H1 (cell line): ENCODE data around the gene UPF2. TPM values are rescaled to one million over a fixed set of nuclear protein-coding genes. Genes with fewer than 3 reads are reported as not detected.

Experiments used
- CTCF ChIA-PET: fragments of 300-600 bp; sonication (Branson Sonifier 250); formaldehyde crosslinking; loops from one replicate; lab custom pipeline; 2021; ENCODE audit not compliant: partially characterized antibody; lab: Charles Lee
- POLR2A ChIA-PET: fragments of 300-600 bp; sonication (Branson Sonifier 250); formaldehyde crosslinking; loops from one replicate; lab custom pipeline; 2021; ENCODE audit warnings: inconsistent platforms; ENCODE audit not compliant: partially characterized antibody; lab: Charles Lee
- DNase-seq, 2 experiments: peaks; one replicate each; pipeline versions ENCODE4 v3.0.0 to v3.0.0-alpha.2; 2010 to 2022; ENCODE audit warnings: low spot score in 2 of 2, low read depth in 1 of 2, mixed read lengths in 1 of 2
- FAIRE-seq: peaks from 2 replicates; lab custom pipeline; 2011; peaks lifted over from hg19 to GRCh38; lab: Jason Lieb, UNC
- H2AFZ ChIP-seq: 2 replicates; pipeline ENCODE4 v1.8.1; 2012; ENCODE audit warnings: low read length, inconsistent platforms
- H2AK5ac ChIP-seq: 2 replicates; pipeline ENCODE4 v1.6.1; 2013; ENCODE audit warnings: low read depth, low read length
- H2BK120ac ChIP-seq: replicated peaks from 2 replicates; pipeline ENCODE3; 2013; ENCODE audit warnings: low read depth, low read length, inconsistent platforms
- H2BK12ac ChIP-seq: 2 replicates; pipeline ENCODE4 v1.6.1; 2013; ENCODE audit warnings: low read depth, low read length
- H2BK15ac ChIP-seq: 2 replicates; pipeline ENCODE4 v1.6.1; 2013; ENCODE audit warnings: low read length
- H2BK20ac ChIP-seq: 2 replicates; pipeline ENCODE4 v1.6.1; 2013; ENCODE audit warnings: low read length
- H2BK5ac ChIP-seq: 2 replicates; pipeline ENCODE4 v1.6.1; 2013; ENCODE audit warnings: low read depth, low read length
- H3K14ac ChIP-seq: 2 replicates; pipeline ENCODE4 v1.6.1; 2013; ENCODE audit warnings: inconsistent platforms; ENCODE audit not compliant: insufficient read length
- H3K18ac ChIP-seq: 2 replicates; pipeline ENCODE4 v1.6.1; 2013; ENCODE audit warnings: low read length; ENCODE audit errors: extremely low read depth
- H3K23ac ChIP-seq: 2 replicates; pipeline ENCODE4 v1.6.1; 2013; ENCODE audit warnings: inconsistent platforms; ENCODE audit not compliant: insufficient read length
- H3K23me2 ChIP-seq: 2 replicates; pipeline ENCODE4 v1.6.1; 2013; ENCODE audit warnings: low read depth, low read length
- H3K27ac ChIP-seq: 2 replicates; pipeline ENCODE4 v1.6.1; 2011; ENCODE audit warnings: low read depth, low read length, inconsistent platforms
- H3K27me3 ChIP-seq, 4 experiments: replicated peaks in 1 of 4; 1 replicate in 1 of 4; 2 replicates in 3 of 4; pipeline versions ENCODE4 v1.6.1 to v1.8.1; 2011 to 2013; ENCODE audit warnings: low read length in 3 of 4, mild to moderate bottlenecking in 3 of 4, inconsistent platforms in 2 of 4, mixed read lengths in 2 of 4, moderate library complexity in 1 of 4; ENCODE audit not compliant: control insufficient read depth in 3 of 4, insufficient read depth in 3 of 4; ENCODE audit errors: extremely low read depth in 1 of 4
- H3K36me3 ChIP-seq, 4 experiments: 2 replicates each; pipeline versions ENCODE4 v1.6.1 to v1.8.1; 2011 to 2013; ENCODE audit warnings: mild to moderate bottlenecking in 4 of 4, low read length in 3 of 4, moderate library complexity in 2 of 4, control low read depth in 1 of 4, inconsistent platforms in 1 of 4; ENCODE audit not compliant: insufficient read depth in 4 of 4, control insufficient read depth in 2 of 4
- H3K4ac ChIP-seq: replicated peaks from 2 replicates; pipeline ENCODE3; 2013; ENCODE audit warnings: low read length, low read depth, mixed read lengths, inconsistent platforms; ENCODE audit not compliant: insufficient read length
- H3K4me1 ChIP-seq, 4 experiments: replicated peaks in 1 of 4; 1 replicate in 1 of 4; 2 replicates in 3 of 4; pipeline versions ENCODE4 v1.6.1 to v1.8.1; 2011 to 2013; ENCODE audit warnings: low read length in 3 of 4, inconsistent platforms in 2 of 4, mixed read lengths in 1 of 4; ENCODE audit not compliant: insufficient read depth in 4 of 4, control insufficient read depth in 3 of 4
- H3K4me2 ChIP-seq, 2 experiments: 2 replicates each; pipeline versions ENCODE4 v1.6.1 to v1.8.1; 2011 to 2013; ENCODE audit warnings: low read depth in 2 of 2, low read length in 2 of 2, control low read depth in 1 of 2, inconsistent platforms in 1 of 2, mild to moderate bottlenecking in 1 of 2; ENCODE audit not compliant: insufficient read depth in 1 of 2
- H3K4me3 ChIP-seq, 4 experiments: fragments of 200-600, 300-600 bp in 1 of 4; sonication (generic), shearing (Covaris generic), sonication (Bioruptor Twin) in 1 of 4; 2 replicates each; pipeline versions ENCODE4 v1.5.1 to v1.8.1; 2011 to 2016; ENCODE audit warnings: low read length in 4 of 4, low read depth in 3 of 4, control low read depth in 2 of 4, inconsistent platforms in 2 of 4, mild to moderate bottlenecking in 2 of 4, mixed read lengths in 1 of 4, moderate library complexity in 1 of 4; ENCODE audit not compliant: insufficient read depth in 2 of 4; ENCODE audit errors: extremely low read depth in 1 of 4
- H3K56ac ChIP-seq: replicated peaks from 2 replicates; pipeline ENCODE3; 2013; ENCODE audit warnings: low read depth, mild to moderate bottlenecking, mixed read lengths, low read length, inconsistent platforms; ENCODE audit not compliant: insufficient read length
- H3K79me1 ChIP-seq: 2 replicates; pipeline ENCODE4 v1.6.1; 2013; ENCODE audit warnings: low read depth, low read length, control low read depth
- H3K79me2 ChIP-seq, 2 experiments: 2 replicates each; pipeline versions ENCODE4 v1.6.1 to v1.8.1; 2012 to 2013; ENCODE audit warnings: low read length in 2 of 2, mild to moderate bottlenecking in 2 of 2, inconsistent platforms in 1 of 2; ENCODE audit not compliant: insufficient read depth in 2 of 2, control insufficient read depth in 1 of 2
- H3K9ac ChIP-seq, 4 experiments: replicated peaks in 1 of 4; 1 replicate in 1 of 4; 2 replicates in 3 of 4; pipeline versions ENCODE4 v1.6.1 to v1.8.1; 2011 to 2013; ENCODE audit warnings: low read depth in 3 of 4, low read length in 3 of 4, control low read depth in 2 of 4, mild to moderate bottlenecking in 2 of 4, moderate library complexity in 2 of 4, inconsistent platforms in 1 of 4; ENCODE audit errors: extremely low read depth in 1 of 4
- H3K9me3 ChIP-seq, 2 experiments: 2 replicates each; pipeline versions ENCODE4 v1.6.1 to v1.8.1; 2012 to 2013; ENCODE audit warnings: mild to moderate bottlenecking in 2 of 2, moderate library complexity in 2 of 2, control low read depth in 1 of 2, inconsistent platforms in 1 of 2, low read depth in 1 of 2, low read length in 1 of 2, mixed read lengths in 1 of 2; ENCODE audit not compliant: insufficient read depth in 2 of 2
- H4K20me1 ChIP-seq, 2 experiments: replicated peaks in 1 of 2; 2 replicates each; pipeline versions ENCODE3 to v1.8.1; 2011 to 2013; ENCODE audit warnings: inconsistent platforms in 2 of 2, low read length in 2 of 2, mild to moderate bottlenecking in 1 of 2; ENCODE audit not compliant: insufficient read depth in 2 of 2, control insufficient read depth in 1 of 2
- H4K5ac ChIP-seq: 2 replicates; pipeline ENCODE4 v1.6.1; 2013; ENCODE audit warnings: low read length, low read depth, mixed read lengths, inconsistent platforms; ENCODE audit not compliant: insufficient read length
- H4K8ac ChIP-seq: 2 replicates; pipeline ENCODE4 v1.8.0; 2013; ENCODE audit warnings: mild to moderate bottlenecking, moderate library complexity, low read length, inconsistent platforms; ENCODE audit not compliant: insufficient read depth; ENCODE audit errors: extremely low read depth
- H4K91ac ChIP-seq: replicated peaks from 2 replicates; pipeline ENCODE3; 2013; ENCODE audit warnings: low read length, mixed read lengths, inconsistent platforms; ENCODE audit not compliant: insufficient read length
- BCL11A ChIP-seq, 2 experiments: IDR thresholded peaks; one replicate each; pipeline ENCODE4 v1.6.1; 2011; ENCODE audit warnings: low read depth in 2 of 2, low read length in 2 of 2, mild to moderate bottlenecking in 2 of 2
- CEBPB ChIP-seq: IDR thresholded peaks from 2 replicates; pipeline ENCODE4 v1.6.1; 2012; ENCODE audit warnings: low read depth, low read length
- CHD2 ChIP-seq: IDR thresholded peaks from 2 replicates; pipeline ENCODE4 v1.6.1; 2012; ENCODE audit warnings: low read length, improper control_type of control experiment
- CTBP2 ChIP-seq: IDR thresholded peaks from 2 replicates; pipeline ENCODE4 v1.7.0; 2011; ENCODE audit warnings: borderline replicate concordance, mild to moderate bottlenecking, moderate library complexity, mixed read lengths, low read length; ENCODE audit not compliant: insufficient read depth, insufficient read length
- HDAC6 ChIP-seq: IDR thresholded peaks from one replicate; pipeline ENCODE4 v1.7.1; 2012; ENCODE audit warnings: low read depth, mild to moderate bottlenecking, inconsistent platforms, low read length, moderate library complexity
- KDM5A ChIP-seq: fragments of 200-600 bp; IDR thresholded peaks from 2 replicates; pipeline ENCODE4 v1.7.1; 2012; ENCODE audit warnings: mild to moderate bottlenecking, low read length, inconsistent platforms, mixed read lengths
- PHF8 ChIP-seq: fragments of 200-600 bp; sonication (generic); conservative IDR thresholded peaks from 2 replicates; pipeline ENCODE4 v1.7.1; 2012; ENCODE audit warnings: low read depth, mild to moderate bottlenecking, inconsistent platforms, low read length, moderate library complexity
- SIRT6 ChIP-seq: IDR thresholded peaks from one replicate; pipeline ENCODE4 v1.7.1; 2012; ENCODE audit warnings: low read length, inconsistent platforms
- WGBS, 2 experiments: shearing (Covaris generic) in 1 of 2; methylation state at CpG; one replicate each; pipeline versions ENCODE4 v1.1.6 to v1.1.7; 2013 to 2015; ENCODE audit warnings: low lambda C conversion rate in 2 of 2, mixed read lengths in 2 of 2, inconsistent platforms in 1 of 2, low coverage in 1 of 2, missing lambda C conversion rate in 1 of 2; ENCODE audit not compliant: insufficient replicate concordance in 2 of 2, insufficient coverage in 1 of 2, insufficient read length in 1 of 2; ENCODE audit errors: extremely low coverage in 1 of 2, missing lambda C conversion rate in 1 of 2; 5-methylcytosine and 5-hydroxymethylcytosine counted together
- polyA plus RNA-seq, 7 experiments: library from polyadenylated mRNA; depleted of rRNA in 3 of 7; stranded (reverse) in 5 of 7; unstranded in 2 of 7; fragments of >200 nt in 5 of 7; fragments of 200-250 nt in 2 of 7; gene quantifications; 1 replicate in 5 of 7; 2 replicates in 1 of 7; 4 replicates in 1 of 7; pipeline versions ENCODE4 v1.2.1 to v1.2.3, GENCODE V29; 2011 to 2013; ENCODE audit warnings: missing spikeins in 2 of 7, mixed read lengths in 2 of 7
- total RNA-seq: library from RNA; stranded (reverse); fragmentation: NEBNext Ultra II Directional; extraction: Animal tissue kit (Norgen Biotek cat#: 25700); gene quantifications from 2 replicates; pipeline ENCODE4 v1.2.1, GENCODE V29; 2021
- TF ChIP-seq, protein P1 (sequence below): IDR thresholded peaks from 2 replicates; pipeline ENCODE4 v1.6.1; 2011; ENCODE audit warnings: low read length, improper control_type of control experiment

The UPF2 gene
- total and polyA plus RNA-seq, 2 of the 8 experiments (the other 6 are each of a cell fraction or from before 2014, with no cell fraction given) = 6.2 to 32.8 TPM

DNA sequence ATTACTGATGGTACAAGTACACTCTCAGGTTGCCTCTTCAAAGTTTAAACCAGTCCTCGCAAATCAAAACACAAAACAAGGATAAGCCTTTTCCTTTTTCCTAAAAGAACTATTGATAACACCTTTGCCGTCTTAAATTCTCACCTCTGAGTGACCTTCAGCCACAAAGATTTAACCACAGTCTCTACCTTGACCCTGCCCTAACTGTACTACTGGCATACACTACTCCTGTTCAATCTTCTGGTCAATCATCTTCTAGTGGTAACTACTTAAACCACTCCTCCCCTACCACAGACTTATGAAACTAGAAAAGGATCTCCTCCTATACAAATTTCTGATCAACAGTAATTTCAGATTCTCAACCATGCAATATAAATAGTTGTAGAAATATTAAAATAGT lies 15.1 kb downstream of the UPF2 start:
- Histone ChIP-seq H2BK12ac (no peak overlapping the region), H4K91ac (no peak overlapping the region), H2BK5ac (no peak overlapping the region), H3K79me2 (peaks cover 0 to 58% of the 10 kb centered on the region in 2 experiments; a peak in 3 of 4 replicates), H2BK15ac (no peak overlapping the region), H3K9me3 (no peaks in the 10 kb centered on the region), H3K4me2 (no peak overlapping the region), H4K20me1 (peaks cover 0 to 3% of the 10 kb centered on the region in 2 experiments), H3K4ac (no peak overlapping the region), H3K27ac (no peak overlapping the region), H3K18ac (no peak overlapping the region), H4K8ac (no peak overlapping the region), H2BK120ac (no peak overlapping the region), H3K14ac (no peak overlapping the region), H4K5ac (no peak overlapping the region), H3K56ac (no peak overlapping the region), H2BK20ac (no peak overlapping the region), H2AK5ac (no peak overlapping the region), H3K79me1 (no peaks in the 10 kb centered on the region; the same call in 1 of the 2 replicates), H3K27me3 (no peaks in the 10 kb centered on the region), H3K36me3 (peaks cover 6 to 21% (median 9%) of the 10 kb centered on the region in 4 experiments), H3K4me3 (no peak overlapping the region), H2AFZ (no peak overlapping the region), H3K4me1 (no peaks in the 10 kb centered on the region), H3K23me2 (no peaks in the 10 kb centered on the region), H3K23ac (no peak overlapping the region), H3K9ac (no peak overlapping the region)
- ChIA-PET POLR2A (no interaction called here), CTCF (interaction anchor here (0.7 kb wide), 1 partner anchor 117 kb away, joined by 3 read pairs; no protein-coding TSS in a partner anchor)
- 90% methylated on average over 2 of the region's 2 CpGs; no CpG with 5 or more reads in 1 of the 2 experiments for WGBS, 2 experiments
- FAIRE-seq = no peak
- TF ChIP-seq SIRT6 = no peak
- no peak for TF ChIP-seq CTBP2
- no peak for TF ChIP-seq CHD2
- TF ChIP-seq HDAC6 = no peak
- no peak for TF ChIP-seq PHF8
- no peak for TF ChIP-seq CEBPB
- TF ChIP-seq KDM5A = no peak
- TF ChIP-seq, protein P1, sequence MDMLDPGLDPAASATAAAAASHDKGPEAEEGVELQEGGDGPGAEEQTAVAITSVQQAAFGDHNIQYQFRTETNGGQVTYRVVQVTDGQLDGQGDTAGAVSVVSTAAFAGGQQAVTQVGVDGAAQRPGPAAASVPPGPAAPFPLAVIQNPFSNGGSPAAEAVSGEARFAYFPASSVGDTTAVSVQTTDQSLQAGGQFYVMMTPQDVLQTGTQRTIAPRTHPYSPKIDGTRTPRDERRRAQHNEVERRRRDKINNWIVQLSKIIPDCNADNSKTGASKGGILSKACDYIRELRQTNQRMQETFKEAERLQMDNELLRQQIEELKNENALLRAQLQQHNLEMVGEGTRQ = no peak
- no peak for TF ChIP-seq BCL11A (IDR thresholded peaks at IDR 0.05; ENCODE audit: low read depth in 2 of 2, low read length in 2 of 2)
- DNase-seq = no peak
